H1 (cell line): ENCODE results near the gene SLC35B2. TPM values are rescaled to one million over a fixed set of nuclear protein-coding genes. Genes with fewer than 3 reads are reported as not detected.

Source experiments
- ASH2L ChIP-seq: fragments of 200-600, 300-600 bp; sonication (generic); IDR thresholded peaks from one replicate; pipeline ENCODE4 v1.7.1; 2017; ENCODE audit warnings: low read length
- ATF2 ChIP-seq: IDR thresholded peaks from 2 replicates; pipeline ENCODE4 v1.6.1; 2012; ENCODE audit warnings: low read length, inconsistent platforms
- BCL11A ChIP-seq, 2 experiments: IDR thresholded peaks; one replicate each; pipeline ENCODE4 v1.6.1; 2011; ENCODE audit warnings: low read depth in 2 of 2, low read length in 2 of 2, mild to moderate bottlenecking in 2 of 2
- CHD1 ChIP-seq: IDR thresholded peaks from 2 replicates; pipeline ENCODE4 v1.6.1; 2012; ENCODE audit warnings: low read depth, low read length, improper control_type of control experiment
- E2F6 ChIP-seq: IDR thresholded peaks from 2 replicates; pipeline ENCODE4 v1.6.1; 2012; ENCODE audit warnings: inconsistent platforms
- FOSL1 ChIP-seq: IDR thresholded peaks from 2 replicates; pipeline ENCODE4 v1.6.1; 2011; ENCODE audit warnings: mild to moderate bottlenecking, low read depth, low read length, moderate library complexity; ENCODE audit not compliant: insufficient read depth
- GTF2F1 ChIP-seq: IDR thresholded peaks from 2 replicates; pipeline ENCODE4 v1.6.1; 2012; ENCODE audit warnings: low read depth, low read length, improper control_type of control experiment, borderline replicate concordance
- JUND ChIP-seq: IDR thresholded peaks from 2 replicates; pipeline ENCODE4 v1.6.1; 2011; ENCODE audit warnings: mild to moderate bottlenecking, improper control_type of control experiment, low read length
- PHF8 ChIP-seq: fragments of 200-600 bp; sonication (generic); conservative IDR thresholded peaks from 2 replicates; pipeline ENCODE4 v1.7.1; 2012; ENCODE audit warnings: low read depth, mild to moderate bottlenecking, inconsistent platforms, low read length, moderate library complexity
- POLR2AphosphoS5 ChIP-seq: IDR thresholded peaks from 2 replicates; pipeline ENCODE4 v1.6.1; 2011; ENCODE audit warnings: low read depth, low read length
- RNF2 ChIP-seq: fragments of 200-900, 300-1000 bp; sonication (generic); IDR thresholded peaks from 2 replicates; pipeline ENCODE4 v1.7.1; 2016; ENCODE audit warnings: borderline replicate concordance, low read depth, mild to moderate bottlenecking, antibody characterized with exemption, low read length; ENCODE audit not compliant: poor library complexity, severe bottlenecking; ENCODE audit errors: missing control alignments
- SAP30 ChIP-seq: fragments of 300-600 bp; sonication (generic); IDR thresholded peaks from 2 replicates; pipeline ENCODE4 v1.7.1; 2012; ENCODE audit warnings: low read length, moderate library complexity, mild to moderate bottlenecking, inconsistent platforms; ENCODE audit not compliant: insufficient read depth, insufficient replicate concordance
- SIN3A ChIP-seq, 2 experiments: IDR thresholded peaks in 1 of 2; conservative IDR thresholded peaks in 1 of 2; 2 replicates each; pipeline ENCODE4 v1.6.1; 2011 to 2012; ENCODE audit warnings: low read length in 2 of 2, improper control_type of control experiment in 1 of 2, low read depth in 1 of 2, mild to moderate bottlenecking in 1 of 2
- SIX5 ChIP-seq: IDR thresholded peaks from 2 replicates; pipeline ENCODE4 v1.6.1; 2011; ENCODE audit warnings: mild to moderate bottlenecking, low read depth, low read length
- TCF12 ChIP-seq: IDR thresholded peaks from 2 replicates; pipeline ENCODE4 v1.6.1; 2011; ENCODE audit warnings: low read depth, mild to moderate bottlenecking, low read length
- YY1 ChIP-seq: IDR thresholded peaks from 2 replicates; pipeline ENCODE4 v1.6.1; 2011; ENCODE audit warnings: low read depth, mild to moderate bottlenecking, low read length
- polyA plus RNA-seq, 7 experiments: library from polyadenylated mRNA; depleted of rRNA in 3 of 7; stranded (reverse) in 5 of 7; unstranded in 2 of 7; fragments of >200 nt in 5 of 7; fragments of 200-250 nt in 2 of 7; gene quantifications; 1 replicate in 5 of 7; 2 replicates in 1 of 7; 4 replicates in 1 of 7; pipeline versions ENCODE4 v1.2.1 to v1.2.3, GENCODE V29; 2011 to 2013; ENCODE audit warnings: missing spikeins in 2 of 7, mixed read lengths in 2 of 7
- total RNA-seq: library from RNA; stranded (reverse); fragmentation: NEBNext Ultra II Directional; extraction: Animal tissue kit (Norgen Biotek cat#: 25700); gene quantifications from 2 replicates; pipeline ENCODE4 v1.2.1, GENCODE V29; 2021

The SLC35B2 gene
- total and polyA plus RNA-seq, 2 of the 8 experiments (the other 6 are each of a cell fraction or from before 2014, with no cell fraction given): 29.5 to 65.0 TPM

- TF ChIP-seq YY1 (no peak), GTF2F1 (no peak), JUND (peak; percentile 7; the same call in 1 of the 2 replicates), ATF2 (no peak), E2F6 (0 out of 2 replicates have a peak, but pooled peaks have one; percentile 17), BCL11A (IDR thresholded peaks at IDR 0.05; ENCODE audit: low read depth in 2 of 2, low read length in 2 of 2) (no peak), FOSL1 (no peak), TCF12 (no peak), CHD1 (no peak), ASH2L (no peak), SIN3A (conservative IDR thresholded peaks at IDR 0.05 in 1 of 2, IDR thresholded peaks at IDR 0.05 in 1 of 2; ENCODE audit: low read depth in 1 of 2, low read length in 2 of 2) (peak in 1 of 2 experiments; percentile 72; a peak in 1 of 4 replicates), PHF8 (no peak), SAP30 (peak; percentile 45), RNF2 (no peak), SIX5 (no peak), POLR2AphosphoS5 (peak; percentile 2; the same call in 1 of the 2 replicates)
These were observed 20.1 kb downstream of the SLC35B2 start (continued) for GRCh38 chr6:44237021-44237812.
